ENCODE data around the gene FARP2.

FARP2 gene

GRCh38 chr2:241334813-241335212, 21.3 kb upstream of the FARP2 start:
- no peak for TF ChIP-seq CTCF (IDR thresholded peaks at IDR 0.05; ENCODE audit: low read depth, low read length)
- Histone ChIP-seq H3K4me3 (ENCODE audit: low read depth, low read length) (no peak overlapping the region), H3K4me1 (no peaks in the 10 kb centered on the region), H3K27me3 (no peaks in the 10 kb centered on the region), H3K36me3 (peaks cover 62% of the 10 kb centered on the region), H3K9me3 (no peaks in the 10 kb centered on the region)
- no peak for DNase-seq

GRCh38 chr2:241339839-241340630, 16.1 kb upstream of the FARP2 start:
- DNase-seq, result no peak
- H3K4me1 ChIP-seq, result no peaks in the 10 kb centered on the region
- H3K4me3 ChIP-seq (ENCODE audit: low read depth, low read length), result no peak overlapping the region
- H3K9me3 ChIP-seq, result no peaks in the 10 kb centered on the region
- no peaks in the 10 kb centered on the region for H3K27me3 ChIP-seq
- TF ChIP-seq CTCF (IDR thresholded peaks at IDR 0.05; ENCODE audit: low read depth, low read length), result no peak
- peaks cover 84% of the 10 kb centered on the region for H3K36me3 ChIP-seq

GRCh38 chr2:241340631-241341163, 15.4 kb upstream of the FARP2 start:
- no peak for TF ChIP-seq CTCF (IDR thresholded peaks at IDR 0.05; ENCODE audit: low read depth, low read length)
- no peak for DNase-seq
- H3K27me3 ChIP-seq, result no peaks in the 10 kb centered on the region

GRCh38 chr2:241344925-241345651, 11.0 kb upstream of the FARP2 start:
- Histone ChIP-seq H3K9me3 (no peaks in the 10 kb centered on the region), H3K4me3 (ENCODE audit: low read depth, low read length) (no peak overlapping the region), H3K27me3 (no peaks in the 10 kb centered on the region), H3K4me1 (no peaks in the 10 kb centered on the region), H3K36me3 (peaks cover 96% of the 10 kb centered on the region)
- no peak for DNase-seq
- no peak for TF ChIP-seq CTCF (IDR thresholded peaks at IDR 0.05; ENCODE audit: low read depth, low read length)

More at GRCh38 chr2:241340631-241341163, 15.4 kb upstream of the FARP2 start:
- H3K4me3 ChIP-seq (ENCODE audit: low read depth, low read length), result no peak overlapping the region
- no peaks in the 10 kb centered on the region for H3K9me3 ChIP-seq
- H3K4me1 ChIP-seq, result no peaks in the 10 kb centered on the region
- H3K36me3 ChIP-seq, result peaks cover 84% of the 10 kb centered on the region

GRCh38 chr2:241349941-241350340, 6.1 kb upstream of the FARP2 start:
- TF ChIP-seq CTCF (IDR thresholded peaks at IDR 0.05; ENCODE audit: low read depth, low read length), result no peak
- no peaks in the 10 kb centered on the region for H3K27me3 ChIP-seq
- H3K9me3 ChIP-seq, result no peaks in the 10 kb centered on the region
- peaks cover 2% of the 10 kb centered on the region for H3K4me1 ChIP-seq
- H3K36me3 ChIP-seq, result peaks cover 85% of the 10 kb centered on the region
- H3K4me3 ChIP-seq (ENCODE audit: low read depth, low read length), result no peak overlapping the region
- no peak for DNase-seq

GRCh38 chr2:241350530-241350877, 5.6 kb upstream of the FARP2 start:
- no peak for TF ChIP-seq CTCF (IDR thresholded peaks at IDR 0.05; ENCODE audit: low read depth, low read length)
- peaks cover 5% of the 10 kb centered on the region for H3K4me1 ChIP-seq

More at GRCh38 chr2:241350530-241350877, 5.6 kb upstream of the FARP2 start:
- no peak overlapping the region for H3K4me3 ChIP-seq (ENCODE audit: low read depth, low read length)
- DNase-seq, result no peak
- H3K9me3 ChIP-seq, result no peaks in the 10 kb centered on the region
- H3K36me3 ChIP-seq, result peaks cover 82% of the 10 kb centered on the region
- H3K27me3 ChIP-seq, result no peaks in the 10 kb centered on the region
